OCI-M2 (cell line): ENCODE data around the gene MGAT5B.
"Not testable (repeated sequence)": the region's sequence is repeated elsewhere in the genome, so short reads cannot be mapped to it uniquely, and the experiment has no call there.

ENCODE experiments used
- DNase-seq: peaks from one replicate; lab custom pipeline; 2025; ENCODE audit not compliant: unreplicated experiment; lab: John Stamatoyannopoulos, UW

MGAT5B gene

GRCh38 chr17:76868176-76868668 lies at the start of gene MGAT5B:
MGAT5B (plus strand) TSS chr17:76868404; CDS start chr17:76869030, 626 bp downstream.
- DNase-seq, result no peak

- no peak for DNase-seq
These were observed 48.2 kb upstream of the MGAT5B start for GRCh38 chr17:76820039-76820438.

GRCh38 chr17:76820561-76820960 lies 47.6 kb upstream of the MGAT5B start:
- no peak for DNase-seq

GRCh38 chr17:76822184-76822778 lies 45.9 kb upstream of the MGAT5B start:
- no peak for DNase-seq

GRCh38 chr17:76824093-76824492 lies 44.1 kb upstream of the MGAT5B start:
- DNase-seq, result no peak

- DNase-seq, result no peak
These were observed 41.7 kb upstream of the MGAT5B start for GRCh38 chr17:76826330-76827068.

GRCh38 chr17:76827736-76828135 lies 40.5 kb upstream of the MGAT5B start:
- no peak for DNase-seq

- DNase-seq, result no peak
These were observed 37.1 kb upstream of the MGAT5B start for GRCh38 chr17:76830987-76831715.

- no peak for DNase-seq
These were observed 35.1 kb upstream of the MGAT5B start for GRCh38 chr17:76833034-76833644.

GRCh38 chr17:76833747-76834146 lies 34.5 kb upstream of the MGAT5B start:
- DNase-seq, result no peak

- no peak for DNase-seq
These were observed 33.3 kb upstream of the MGAT5B start for GRCh38 chr17:76834870-76835269.

GRCh38 chr17:76840443-76840767 lies 27.8 kb upstream of the MGAT5B start:
- no peak for DNase-seq

GRCh38 chr17:76840884-76841775 lies 27.1 kb upstream of the MGAT5B start:
- no peak for DNase-seq

GRCh38 chr17:76841776-76842405 lies 26.3 kb upstream of the MGAT5B start:
- no peak for DNase-seq

- not testable (repeated sequence) for DNase-seq
These were observed 25.1 kb upstream of the MGAT5B start for GRCh38 chr17:76843068-76843467.

- no peak for DNase-seq
These were observed 24.3 kb upstream of the MGAT5B start for GRCh38 chr17:76843703-76844484.

- no peak for DNase-seq
These were observed 23.7 kb upstream of the MGAT5B start for GRCh38 chr17:76844485-76844829.

- DNase-seq, result no peak
These were observed 23.4 kb upstream of the MGAT5B start for GRCh38 chr17:76844846-76845245.

GRCh38 chr17:76845541-76846017 lies 22.6 kb upstream of the MGAT5B start:
- DNase-seq, result no peak
